ENCODE measurements around the gene ARID1B.
"Not testable (repeated sequence)": the region's sequence is repeated elsewhere in the genome, so short reads cannot be mapped to it uniquely, and the experiment has no call there.

Gene ARID1B

GRCh38 chr6:156944412-156944811, 167.2 kb downstream of the ARID1B start:
- no peak for DNase-seq

DNA sequence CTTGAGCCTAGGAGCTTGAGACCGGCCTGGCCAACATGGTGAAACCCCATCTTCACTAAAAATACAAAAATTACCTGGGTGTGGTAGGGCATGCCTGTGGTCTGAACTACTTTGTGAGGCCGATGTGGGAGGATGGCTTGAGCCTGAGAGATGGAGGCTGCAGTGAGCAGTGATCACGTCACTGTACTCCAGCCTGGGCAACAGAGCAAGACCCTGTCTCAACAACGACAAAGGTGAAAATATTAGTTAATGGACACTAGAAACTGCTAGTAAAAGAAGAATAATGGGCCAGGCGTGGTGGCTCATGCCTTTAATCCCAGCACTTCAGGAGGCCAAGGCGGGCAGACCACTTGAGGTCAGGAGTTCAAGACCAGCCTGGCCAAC, 168.6 kb downstream of the ARID1B start:
- not testable (repeated sequence) for DNase-seq

GRCh38 chr6:156946370-156946936, 169.3 kb downstream of the ARID1B start:
- no peak for DNase-seq

DNA sequence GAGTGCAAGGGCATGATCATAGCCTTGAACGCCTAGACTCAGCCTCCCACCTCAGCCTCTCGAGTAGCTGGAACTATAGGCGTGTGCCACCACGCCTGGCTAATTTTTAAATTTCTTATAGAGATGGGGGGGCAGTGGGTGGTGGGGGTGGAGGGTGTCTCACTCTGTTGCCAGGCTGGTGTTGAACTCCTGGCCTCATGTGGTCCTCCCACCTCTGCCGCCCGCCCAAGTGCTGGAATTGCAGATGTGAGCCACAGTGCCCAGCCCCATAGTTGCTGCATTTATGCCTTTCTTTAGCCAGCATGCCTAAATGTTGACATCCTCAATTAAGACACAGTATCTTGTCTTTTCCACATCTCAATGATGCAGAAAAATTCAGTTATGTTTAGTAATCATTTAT, 171.1 kb downstream of the ARID1B start:
- no peak for DNase-seq

GRCh38 chr6:156948807-156949206, 171.6 kb downstream of the ARID1B start:
- DNase-seq, result no peak

GRCh38 chr6:156949376-156949775, 172.2 kb downstream of the ARID1B start:
- DNase-seq, result no peak

DNA sequence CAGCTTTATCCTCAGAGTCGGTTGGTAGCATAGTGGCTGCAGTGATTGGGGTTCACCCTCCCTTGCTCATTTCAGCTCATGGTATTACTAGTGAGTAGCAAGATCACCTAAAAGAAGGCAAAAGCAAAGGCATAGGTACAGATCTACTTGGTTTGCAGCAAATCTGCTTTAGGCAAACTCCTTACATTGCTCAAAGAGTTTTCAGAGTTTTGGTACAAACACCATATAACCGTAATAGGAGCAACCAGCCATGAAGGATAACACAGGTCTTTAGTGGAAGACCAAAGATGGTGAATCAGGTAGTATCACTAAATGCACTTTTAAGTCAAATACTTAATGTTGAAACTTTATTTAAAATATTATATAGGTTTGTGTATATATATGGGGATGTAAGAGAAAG, 172.9 kb downstream of the ARID1B start:
- no peak for DNase-seq

GRCh38 chr6:156950531-156950930, 173.4 kb downstream of the ARID1B start:
- DNase-seq, result no peak

DNA sequence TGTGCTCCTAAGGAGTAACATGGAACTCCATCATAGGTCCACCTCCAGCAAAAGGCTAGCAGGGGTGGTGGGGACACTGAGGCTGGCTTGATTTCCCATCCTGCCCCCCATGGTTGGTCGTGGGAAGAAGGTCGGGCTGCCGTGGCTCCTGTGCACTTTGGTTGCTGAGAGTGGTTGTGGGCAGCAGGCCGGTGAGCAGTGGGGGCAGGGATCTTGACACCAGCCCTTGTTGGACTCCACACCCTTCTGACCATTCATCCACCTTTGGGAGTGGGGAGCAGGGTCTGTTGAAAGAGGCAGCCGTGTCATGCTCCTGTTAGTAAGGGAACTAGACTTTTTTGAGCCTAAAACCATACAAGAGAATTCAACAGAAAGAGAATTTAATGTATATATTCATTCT, 175.2 kb downstream of the ARID1B start:
- no peak for DNase-seq

- no peak for DNase-seq
These were observed 175.9 kb downstream of the ARID1B start for GRCh38 chr6:156953127-156953478.

GRCh38 chr6:156953479-156954146, 176.4 kb downstream of the ARID1B start:
- no peak for DNase-seq

- DNase-seq, result no peak
These were observed 177.0 kb downstream of the ARID1B start for GRCh38 chr6:156954191-156954590.

DNA sequence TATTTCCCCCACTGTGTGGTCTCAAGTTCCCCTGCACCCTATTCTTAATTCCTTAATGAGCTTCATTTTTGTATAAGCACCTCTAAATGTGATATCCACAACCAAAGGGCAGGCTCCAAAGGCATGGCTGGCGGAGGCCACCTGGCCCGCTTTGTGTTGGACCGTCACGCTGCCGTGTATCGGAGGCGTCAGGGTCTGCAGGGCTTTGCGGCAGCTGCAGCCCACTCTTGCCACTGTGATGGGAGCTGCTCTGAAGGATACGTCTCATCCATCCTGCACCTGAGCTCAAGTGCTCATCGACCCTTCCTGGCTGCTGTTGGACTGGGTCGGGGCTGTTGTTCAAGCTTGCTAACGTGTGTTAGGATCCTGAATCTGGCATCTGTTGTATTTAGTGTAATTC, 177.6 kb downstream of the ARID1B start:
- DNase-seq, result no peak

DNA sequence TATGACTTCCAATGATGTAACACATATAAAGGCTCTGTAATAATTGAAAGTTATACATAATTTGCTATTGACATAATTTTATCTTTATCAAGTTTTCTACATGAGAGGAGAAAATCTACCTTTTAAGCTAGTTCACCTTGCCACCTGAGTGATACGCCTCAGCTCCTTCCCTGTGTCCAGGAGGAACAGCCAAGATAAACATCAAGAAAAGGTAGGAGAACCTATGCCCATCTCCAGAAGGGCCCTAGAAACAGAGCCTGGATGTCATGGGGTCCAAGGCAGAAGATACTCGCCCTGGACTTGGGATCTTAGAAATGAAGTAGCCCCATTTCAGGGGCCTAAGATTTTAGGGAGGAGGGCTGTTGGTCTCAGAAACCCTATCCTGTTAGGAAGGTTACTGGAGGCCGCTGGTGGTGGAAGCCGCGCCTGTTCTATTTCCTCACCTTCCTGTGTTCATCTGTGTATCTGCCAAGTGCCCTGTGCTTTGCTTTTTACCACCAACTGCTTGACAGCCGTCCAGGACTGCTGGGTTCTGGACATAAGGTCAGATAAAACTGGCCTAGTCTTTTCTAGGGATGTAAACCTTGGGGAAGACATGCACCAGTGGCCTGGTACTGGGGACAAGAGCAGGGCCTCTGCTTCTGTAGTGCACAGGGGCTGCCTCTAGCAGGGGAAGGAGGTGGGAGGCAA, 178.5 kb downstream of the ARID1B start:
- no peak for DNase-seq

GRCh38 chr6:156956286-156956685, 179.1 kb downstream of the ARID1B start:
- no peak for DNase-seq

DNA sequence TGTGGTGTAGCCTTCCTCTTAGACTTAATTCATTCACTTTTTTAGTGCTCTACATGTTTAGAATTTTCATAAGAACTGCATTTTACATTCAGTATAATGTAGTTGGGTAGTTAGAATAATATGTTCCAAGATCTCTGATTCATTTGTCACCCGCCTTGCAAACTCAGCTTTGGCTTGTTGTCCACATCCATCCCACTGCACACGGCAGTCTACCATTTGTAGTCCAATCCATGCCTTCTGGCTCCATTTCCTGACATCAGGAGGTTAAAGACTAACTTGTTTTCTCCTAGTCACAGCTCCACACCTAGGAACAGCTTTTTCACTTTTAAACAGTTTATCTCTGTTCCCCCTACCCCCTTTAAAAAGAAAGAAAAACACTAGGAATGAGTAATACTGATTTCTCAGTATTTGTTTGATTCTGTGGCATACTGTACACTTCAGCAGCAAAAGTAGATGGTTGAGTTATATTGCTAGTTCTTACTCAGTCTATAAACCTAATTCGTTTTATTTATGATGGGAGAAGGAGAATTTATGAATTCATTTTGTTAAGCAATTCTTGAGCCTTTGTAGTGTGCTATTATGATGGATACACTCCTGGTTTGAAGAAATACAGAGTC, 180.9 kb downstream of the ARID1B start:
- no peak for DNase-seq

GRCh38 chr6:156960525-156960924, 183.3 kb downstream of the ARID1B start:
- no peak for DNase-seq

GRCh38 chr6:156961282-156961892, 184.2 kb downstream of the ARID1B start:
- DNase-seq, result no peak

DNA sequence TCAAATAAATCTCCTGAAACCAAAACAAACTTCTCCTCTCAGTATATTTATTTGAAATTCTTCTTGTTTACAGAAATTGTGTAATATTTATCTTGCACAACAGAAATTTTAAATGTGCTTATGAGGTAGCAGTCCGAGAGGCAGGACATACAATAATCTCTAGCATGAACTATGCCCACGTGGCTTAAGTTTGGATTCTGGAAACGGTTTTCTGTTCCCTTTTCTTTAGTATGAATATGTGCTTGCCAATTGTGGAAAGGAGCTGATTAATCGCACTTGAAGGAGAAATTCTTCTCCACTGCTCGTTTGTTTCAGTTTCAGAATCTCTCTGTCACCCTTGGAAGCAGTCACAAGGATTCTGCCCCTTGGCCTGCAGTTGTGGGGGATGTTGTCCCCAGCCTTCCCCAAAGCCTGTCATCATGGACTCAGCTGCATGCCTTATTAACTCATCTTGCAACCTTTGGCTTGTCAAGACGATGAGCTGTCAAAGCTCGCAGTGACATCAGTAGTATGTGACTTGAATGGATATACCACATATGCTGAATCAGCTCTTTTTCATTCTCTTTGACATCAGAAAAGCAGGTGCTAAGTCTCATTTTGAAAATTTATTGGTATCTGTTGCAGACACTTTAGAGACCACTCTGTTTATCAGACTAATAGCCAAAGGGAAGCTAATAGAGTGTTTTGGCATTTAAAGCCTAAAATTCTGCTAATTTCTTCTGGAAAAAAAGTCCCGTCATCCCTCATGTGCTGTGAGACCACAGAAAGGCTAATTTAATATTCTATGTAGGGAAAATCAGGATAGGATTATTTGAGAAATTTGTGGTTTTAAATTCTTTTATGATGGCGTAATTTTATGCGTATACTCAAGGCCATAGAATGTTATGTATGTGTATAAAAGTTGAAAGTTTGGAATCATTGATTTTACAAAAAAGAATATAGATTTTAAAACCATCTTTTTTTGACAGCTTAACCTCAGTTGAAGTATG, 186.8 kb downstream of the ARID1B start:
- DNase-seq, result no peak

DNA sequence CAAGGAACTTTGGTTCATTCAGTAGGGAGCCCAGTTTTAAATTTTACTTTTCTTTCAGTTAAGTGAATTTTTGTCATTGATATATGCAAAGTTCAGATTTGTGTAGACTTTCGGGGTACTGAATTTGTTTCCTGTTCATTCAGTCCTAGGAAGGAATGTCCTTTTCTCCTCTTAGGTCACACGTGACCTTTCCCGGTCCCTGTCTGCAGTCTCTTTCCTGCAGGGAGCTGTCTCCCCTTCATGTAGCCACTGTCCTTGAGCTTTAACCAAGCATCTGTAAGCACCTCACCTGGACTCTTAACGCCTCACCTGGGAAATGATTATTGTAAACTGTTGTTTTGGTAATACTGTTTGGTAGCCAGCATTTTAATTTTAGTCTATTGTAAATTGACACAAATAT, 190.7 kb downstream of the ARID1B start:
- no peak for DNase-seq

- DNase-seq, result no peak
These were observed 192.1 kb downstream of the ARID1B start for GRCh38 chr6:156969233-156969632.

DNA sequence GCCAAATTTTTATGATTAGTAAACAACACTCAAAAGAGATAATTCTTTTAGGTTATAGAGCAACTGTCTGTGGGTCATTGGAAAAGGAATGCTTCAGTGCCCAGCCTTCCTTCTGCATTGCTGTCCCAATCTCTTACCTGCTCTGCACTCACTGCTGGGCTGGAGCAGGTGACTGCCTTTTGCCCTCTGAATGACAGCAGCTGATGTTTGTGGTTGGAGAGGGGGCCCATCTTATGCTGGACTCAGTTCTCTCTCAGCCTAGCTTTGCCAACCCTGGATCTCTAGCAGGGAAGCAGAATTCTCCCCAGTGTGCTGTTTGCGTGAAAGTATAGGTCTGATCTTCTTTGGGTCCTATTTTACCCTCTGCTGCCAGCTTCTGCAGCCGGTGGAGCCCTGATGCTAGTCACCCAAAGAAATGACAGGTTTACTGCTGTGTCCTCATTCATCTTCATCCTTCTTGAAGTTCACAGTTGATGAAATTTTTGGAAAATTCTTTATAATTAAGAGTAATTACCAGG, 193.5 kb downstream of the ARID1B start:
- no peak for DNase-seq
